PC-9 (cell line): Measurements from ENCODE around the gene MED19. TPM values are rescaled to one million over a fixed set of nuclear protein-coding genes. Genes with fewer than 3 reads are reported as not detected.
A peak's percentile ranks its signal among the peaks of the same experiment; 100 is the strongest.

Experiments
- BruUV-seq: library from RNA; stranded (reverse); fragments of 400-500 nt; replicated peaks from 2 replicates; lab custom pipeline; 2021; lab: Mats Ljungman, UMichigan
- CTCF ChIA-PET: fragments of 300-600 bp; sonication (Branson Sonifier 250); formaldehyde crosslinking; loops from one replicate; lab custom pipeline; 2022; ENCODE audit warnings: antibody characterized with exemption; lab: Charles Lee
- POLR2A ChIA-PET: fragments of 300-600 bp; sonication (Branson Sonifier 250); formaldehyde crosslinking; loops from one replicate; lab custom pipeline; 2022; ENCODE audit warnings: antibody characterized with exemption; ENCODE audit not compliant: unreplicated experiment; lab: Charles Lee
- DNase-seq, 2 experiments: peaks; one replicate each; pipeline versions ENCODE4 v3.0.0 to v3.0.0-alpha.2; 2015 to 2022; ENCODE audit warnings: mixed read lengths in 1 of 2
- H2AFZ ChIP-seq: fragments of 200-600 bp; sonication (generic); 2 replicates; pipeline ENCODE4 v1.8.1; 2017; ENCODE audit warnings: antibody characterized with exemption
- H3F3A ChIP-seq: fragments of 200-600 bp; sonication (generic); 2 replicates; pipeline ENCODE4 v1.8.1; 2017; ENCODE audit warnings: antibody characterized with exemption, mild to moderate bottlenecking, low read depth; ENCODE audit not compliant: insufficient read depth
- H3K27ac ChIP-seq: fragments of 200-600 bp; sonication (generic); 2 replicates; pipeline ENCODE4 v1.6.1; 2016; ENCODE audit warnings: mixed run types
- H3K27me3 ChIP-seq: fragments of 200-600 bp; sonication (generic); 2 replicates; pipeline ENCODE4 v1.6.1; 2016; ENCODE audit warnings: low read depth, mixed run types; ENCODE audit not compliant: insufficient read depth
- H3K36me3 ChIP-seq: fragments of 200-600 bp; sonication (generic); 2 replicates; pipeline ENCODE4 v1.6.1; 2016; ENCODE audit warnings: low read depth, mixed run types
- H3K4me1 ChIP-seq: fragments of 200-600 bp; sonication (generic); replicated peaks from 2 replicates; pipeline ENCODE4 v1.6.1; 2016; ENCODE audit warnings: mixed run types; ENCODE audit not compliant: insufficient read depth
- H3K4me2 ChIP-seq: fragments of 200-600 bp; sonication (generic); 2 replicates; pipeline ENCODE4 v1.6.1; 2017; ENCODE audit warnings: mixed run types
- H3K4me3 ChIP-seq: fragments of 200-600 bp; sonication (generic); 2 replicates; pipeline ENCODE4 v1.6.1; 2016; ENCODE audit warnings: mixed run types
- H3K79me2 ChIP-seq: fragments of 200-600 bp; sonication (generic); 2 replicates; pipeline ENCODE4 v1.6.1; 2017; ENCODE audit warnings: low read depth, mixed run types
- H3K9me2 ChIP-seq: fragments of 200-600 bp; sonication (generic); 2 replicates; pipeline ENCODE4 v1.8.1; 2017; ENCODE audit warnings: mild to moderate bottlenecking; ENCODE audit not compliant: insufficient read depth
- H3K9me3 ChIP-seq: fragments of 200-600 bp; sonication (generic); 2 replicates; pipeline ENCODE4 v1.8.1; 2016; ENCODE audit warnings: low read depth; ENCODE audit not compliant: insufficient read depth
- H4K20me1 ChIP-seq: fragments of 200-600 bp; sonication (generic); 2 replicates; pipeline ENCODE4 v1.8.1; 2017; ENCODE audit not compliant: insufficient read depth
- CTCF ChIP-seq: fragments of 200-600 bp; sonication (generic); conservative IDR thresholded peaks from 2 replicates; pipeline ENCODE4 v1.6.1; 2017; ENCODE audit warnings: mixed run types, antibody characterized with exemption, mild to moderate bottlenecking, moderate library complexity
- EZH2 ChIP-seq: fragments of 200-600 bp; sonication (generic); IDR thresholded peaks from 2 replicates; pipeline ENCODE4 v1.8.0; 2017; ENCODE audit warnings: antibody characterized with exemption, low read depth
- intact Hi-C: fragments of 100-400 bp; cut with micrococcal nuclease; formaldehyde crosslinking; loops from one replicate; pipeline ENCODE4 v1.10.0; 2022; ENCODE audit not compliant: unreplicated experiment
- total RNA-seq: library from RNA; stranded (reverse); gene quantifications from 2 replicates; pipeline ENCODE4 v1.2.3, GENCODE V29; 2021

The MED19 gene
- total RNA-seq, 1 experiment from 2014 or later = 26.9 TPM

GRCh38 chr11:57751676-57752253, 39.8 kb upstream of the MED19 start, which contains the start of gene BTBD18:
Gene BTBD18 (minus strand): TSS chr11:57751819. CDS start chr11:57751188, 631 bp downstream.
- Histone ChIP-seq H3K4me2 (no peak within 1 kb of the TSS), H3K9me2 (no peaks in the 10 kb centered on the region), H3K4me1 (no peaks in the 10 kb centered on the region; the same call in 1 of the 2 replicates), H3K79me2 (no peaks in the 10 kb centered on the region), H2AFZ (no peak within 1 kb of the TSS), H3K27ac (no peak within 1 kb of the TSS), H3K27me3 (no peaks in the 10 kb centered on the region), H3K36me3 (no peaks in the 10 kb centered on the region), H3K9me3 (no peaks in the 10 kb centered on the region), H3F3A (peaks cover 26% of the 10 kb centered on the region), H3K4me3 (no peak within 1 kb of the TSS), H4K20me1 (no peaks in the 10 kb centered on the region)
- no peak for TF ChIP-seq EZH2
- TF ChIP-seq CTCF = peak; percentile 63
- BruUV-seq = no TSS peak
- DNase-seq = peak; percentile 18 to 50
- intact Hi-C loops = no loop called here
- POLR2A ChIA-PET = interaction anchor here (0.5 to 0.6 kb wide), 4 partner anchors 16 to 825 kb away, joined by 3 to 11 read pairs (median 8); partner anchors contain the start of gene SSRP1
- CTCF ChIA-PET = interaction anchor here (0.6 to 1.7 kb wide), 7 partner anchors 10 to 49 kb away, joined by 3 to 17 read pairs (median 3); partner anchors contain the start of genes CTNND1 and SELENOH

- TF ChIP-seq CTCF = no peak
- TF ChIP-seq EZH2 = no peak
- H3K36me3 ChIP-seq = no peaks in the 10 kb centered on the region
- H3K4me1 ChIP-seq = no peaks in the 10 kb centered on the region; the same call in 1 of the 2 replicates
- H2AFZ ChIP-seq = no peak overlapping the region
- DNase-seq = no peak
- no peaks in the 10 kb centered on the region for H3K27me3 ChIP-seq
- no peaks in the 10 kb centered on the region for H3K79me2 ChIP-seq
- no peak overlapping the region for H3K4me2 ChIP-seq
- BruUV-seq = no TSS peak
- H4K20me1 ChIP-seq = no peaks in the 10 kb centered on the region
- intact Hi-C loops = no loop called here
- H3K27ac ChIP-seq = no peak overlapping the region
- POLR2A ChIA-PET = interaction anchor here (0.5 to 0.6 kb wide), 3 partner anchors 17 to 415 kb away, joined by 3 to 11 read pairs (median 10); partner anchors contain the start of gene SSRP1
- no peaks in the 10 kb centered on the region for H3K9me3 ChIP-seq
- peaks cover 26% of the 10 kb centered on the region for H3F3A ChIP-seq
- H3K9me2 ChIP-seq = no peaks in the 10 kb centered on the region
- no peak overlapping the region for H3K4me3 ChIP-seq
- CTCF ChIA-PET = interaction anchor here (0.6 to 1.7 kb wide), 7 partner anchors 9 to 49 kb away, joined by 3 to 17 read pairs (median 3); partner anchors contain the start of genes CTNND1 and SELENOH
Measured at GRCh38 chr11:57751176-57751575, 39.2 kb upstream of the MED19 start.

GRCh38 chr11:57746920-57747319, 34.9 kb upstream of the MED19 start:
- CTCF ChIA-PET = interaction anchor here (0.5 to 1.0 kb wide), 2 partner anchors 29 to 54 kb away, joined by 3 read pairs; no protein-coding TSS in a partner anchor
- POLR2A ChIA-PET = interaction anchor here (0.6 to 0.7 kb wide), 3 partner anchors 102 to 539 kb away, joined by 3 to 7 read pairs (median 4); no protein-coding TSS in a partner anchor
- Histone ChIP-seq H3K4me3 (no peak overlapping the region), H3K4me2 (no peak overlapping the region), H3K9me2 (no peaks in the 10 kb centered on the region), H3K9me3 (no peaks in the 10 kb centered on the region), H3K36me3 (peaks cover 22% of the 10 kb centered on the region), H3K27me3 (no peaks in the 10 kb centered on the region), H3K27ac (no peak overlapping the region), H4K20me1 (no peaks in the 10 kb centered on the region), H3K79me2 (peaks cover 26% of the 10 kb centered on the region), H3K4me1 (peaks cover 8% of the 10 kb centered on the region), H3F3A (peaks cover 36% of the 10 kb centered on the region), H2AFZ (no peak overlapping the region)
- no peak for DNase-seq
- intact Hi-C loops = no loop called here
- TF ChIP-seq EZH2 = no peak
- no peak for TF ChIP-seq CTCF
- no TSS peak for BruUV-seq
